ENCODE measurements around the gene PKNOX2.

GRCh38 chr11:125228445-125228844 lies 63.9 kb downstream of the PKNOX2 start:
- TF ChIP-seq POLR2AphosphoS5 (IDR thresholded peaks at IDR 0.05; ENCODE audit: low read depth, low read length) = no peak
- TF ChIP-seq POLR2A (IDR thresholded peaks at IDR 0.05; ENCODE audit: low read depth, low read length) = no peak
- no peak for TF ChIP-seq TAF1 (IDR thresholded peaks at IDR 0.05; ENCODE audit: borderline replicate concordance, low read depth, low read length)

Data from GM12892 (cell line).